A549 (cell line): ENCODE measurements around the gene CADM1. TPM values are rescaled to one million over a fixed set of nuclear protein-coding genes. Genes with fewer than 3 reads are reported as not detected.

Experiments used
- ATAC-seq, 2 experiments: fragments of 200-7000 bp in 1 of 2; fragments of >200 bp in 1 of 2; cut with Nextera tagmentation in 1 of 2; cut with Tn5 transposase in 1 of 2; 3 replicates each; pipeline versions ENCODE4 v1.8.0 to v1.9.1; 2018 to 2020; ENCODE audit warnings: mild to moderate bottlenecking in 1 of 2, moderate library complexity in 1 of 2
- CTCF ChIA-PET: fragments of 300-600 bp; sonication (Branson Sonifier 250); formaldehyde crosslinking; extraction: SDS; loops from one replicate; lab custom pipeline; 2021; ENCODE audit warnings: antibody characterized with exemption, inconsistent platforms; lab: Yijun Ruan, JAX
- POLR2A ChIA-PET: fragments of 350-600 bp; formaldehyde crosslinking; extraction: SDS; loops from one replicate; lab custom pipeline; 2021; ENCODE audit warnings: antibody characterized with exemption, inconsistent platforms; lab: Yijun Ruan, JAX
- DNase-seq, 2 experiments: peaks; one replicate each; pipeline versions ENCODE4 v3.0.0 to v3.0.0-alpha.2; 2011 to 2016; ENCODE audit warnings: low read depth in 1 of 2, low spot score in 1 of 2
- FAIRE-seq: peaks from 2 replicates; lab custom pipeline; 2011; peaks lifted over from hg19 to GRCh38; lab: Jason Lieb, UNC
- H3K27ac ChIP-seq, 2 experiments: fragments of >200 bp; sonication (Bioruptor Twin); formaldehyde crosslinking; 3 replicates each; pipeline ENCODE4 v1.5.1; 2016 to 2017
- H3K4me1 ChIP-seq: fragments of >200 bp; sonication (Bioruptor Twin); formaldehyde crosslinking; 3 replicates; pipeline ENCODE4 v1.6.1; 2016
- H3K4me2 ChIP-seq: fragments of >200 bp; sonication (Bioruptor Twin); formaldehyde crosslinking; 3 replicates; pipeline ENCODE4 v1.6.1; 2016
- H3K4me3 ChIP-seq: fragments of >200 bp; sonication (Bioruptor Twin); formaldehyde crosslinking; 3 replicates; pipeline ENCODE4 v1.5.1; 2016
- H3K9me3 ChIP-seq: fragments of >200 bp; sonication (Bioruptor Twin); formaldehyde crosslinking; 3 replicates; pipeline ENCODE4 v1.6.1; 2016
- CBX2 ChIP-seq: fragments of 200-600 bp; sonication (generic); IDR thresholded peaks from 2 replicates; pipeline ENCODE4 v1.6.1; 2016; ENCODE audit warnings: low read depth, mild to moderate bottlenecking, borderline replicate concordance
- EHF ChIP-seq: fragments of 250-450 bp; sonication (Bioruptor Pico); IDR thresholded peaks from 2 replicates; pipeline ENCODE4 v1.5.0; 2020; ENCODE audit warnings: mild to moderate bottlenecking
- EHMT2 ChIP-seq: fragments of 200-600 bp; sonication (generic); IDR thresholded peaks from 2 replicates; pipeline ENCODE4 v1.6.1; 2016; ENCODE audit warnings: antibody characterized with exemption, low read depth, mild to moderate bottlenecking, moderate library complexity
- EP300 ChIP-seq, 2 experiments: fragments of >200 bp; sonication (Bioruptor Twin); formaldehyde crosslinking; IDR thresholded peaks; 2 replicates in 1 of 2; 3 replicates in 1 of 2; pipeline ENCODE4 v1.6.1; 2016 to 2017
- FOSL2 ChIP-seq, 2 experiments: fragments of 450-650 bp in 1 of 2; fragments of >200 bp in 1 of 2; sonication (Bioruptor Twin) in 1 of 2; formaldehyde crosslinking; IDR thresholded peaks; 2 replicates each; pipeline versions ENCODE4 v1.5.0 to v1.6.1; 2016 to 2020; ENCODE audit warnings: mild to moderate bottlenecking in 1 of 2, moderate library complexity in 1 of 2
- GATA3 ChIP-seq: IDR thresholded peaks from 2 replicates; pipeline ENCODE4 v1.6.1; 2012; ENCODE audit warnings: borderline replicate concordance
- HES2 ChIP-seq: fragments of >200 bp; sonication (Bioruptor Twin); formaldehyde crosslinking; IDR thresholded peaks from 2 replicates; pipeline ENCODE4 v1.6.1; 2016
- JUN ChIP-seq, 2 experiments: fragments of >200 bp; sonication (Bioruptor Twin); formaldehyde crosslinking; IDR thresholded peaks; 2 replicates in 1 of 2; 3 replicates in 1 of 2; pipeline ENCODE4 v1.6.1; 2016 to 2017
- KDM1A ChIP-seq: fragments of 200-600 bp; sonication (generic); IDR thresholded peaks from 2 replicates; pipeline ENCODE4 v1.6.1; 2016; ENCODE audit warnings: low read depth, mild to moderate bottlenecking
- KDM5A ChIP-seq: fragments of 200-600 bp; sonication (generic); IDR thresholded peaks from 2 replicates; pipeline ENCODE4 v1.6.1; 2016; ENCODE audit warnings: antibody characterized with exemption, mild to moderate bottlenecking
- MAFK ChIP-seq: fragments of 450-650 bp; IDR thresholded peaks from 2 replicates; pipeline ENCODE4 v1.6.1; 2014; ENCODE audit not compliant: partially characterized antibody
- MAX ChIP-seq: IDR thresholded peaks from 2 replicates; pipeline ENCODE4 v1.6.1; 2012
- MAZ ChIP-seq: fragments of 150-350 bp; IDR thresholded peaks from 2 replicates; pipeline ENCODE4 v1.6.1; 2014; ENCODE audit warnings: antibody characterized with exemption, low read depth, low read length, borderline replicate concordance
- MYC ChIP-seq: IDR thresholded peaks from 2 replicates; pipeline ENCODE4 v1.6.1; 2012; ENCODE audit warnings: mild to moderate bottlenecking, inconsistent platforms, low read length, improper control_type of control experiment, borderline replicate concordance
- NFE2L2 ChIP-seq: fragments of 150-350 bp; conservative IDR thresholded peaks from 2 replicates; pipeline ENCODE4 v1.6.1; 2014; ENCODE audit warnings: low read length
- NPAS2 ChIP-seq: fragments of 250-450 bp; sonication (Bioruptor Pico); IDR thresholded peaks from 2 replicates; pipeline ENCODE4 v1.8.0; 2022; ENCODE audit warnings: mild to moderate bottlenecking, moderate library complexity, borderline replicate concordance
- NR3C1 ChIP-seq: fragments of >200 bp; sonication (Bioruptor Twin); formaldehyde crosslinking; IDR thresholded peaks from 3 replicates; pipeline ENCODE4 v1.6.1; 2017
- PHF8 ChIP-seq: fragments of 200-600 bp; sonication (generic); IDR thresholded peaks from 2 replicates; pipeline ENCODE4 v1.6.1; 2016; ENCODE audit warnings: low read depth, mild to moderate bottlenecking, antibody characterized with exemption, moderate library complexity, borderline replicate concordance
- POLR2A ChIP-seq: IDR thresholded peaks from 2 replicates; pipeline ENCODE4 v1.6.1; 2012; ENCODE audit warnings: mild to moderate bottlenecking, low read length
- RAD21 ChIP-seq, 2 experiments: fragments of >200 bp in 1 of 2; sonication (Bioruptor Twin) in 1 of 2; formaldehyde crosslinking in 1 of 2; IDR thresholded peaks in 1 of 2; conservative IDR thresholded peaks in 1 of 2; 2 replicates in 1 of 2; 3 replicates in 1 of 2; pipeline ENCODE4 v1.6.1; 2012 to 2018; ENCODE audit warnings: inconsistent platforms in 1 of 2
- RARB ChIP-seq: fragments of 250-450 bp; sonication (Bioruptor Pico); IDR thresholded peaks from 2 replicates; pipeline ENCODE4 v1.8.0; 2021; ENCODE audit warnings: mild to moderate bottlenecking, moderate library complexity
- RCOR1 ChIP-seq: fragments of 150-350 bp; IDR thresholded peaks from 2 replicates; pipeline ENCODE4 v1.6.1; 2014; ENCODE audit warnings: antibody characterized with exemption, low read length, low read depth
- RFX5 ChIP-seq: fragments of 450-650 bp; IDR thresholded peaks from 2 replicates; pipeline ENCODE4 v1.7.1; 2014; ENCODE audit warnings: antibody characterized with exemption, mild to moderate bottlenecking, moderate library complexity
- RNF2 ChIP-seq: fragments of 200-600 bp; sonication (generic); IDR thresholded peaks from 2 replicates; pipeline ENCODE4 v1.6.1; 2016; ENCODE audit warnings: low read depth, mild to moderate bottlenecking, antibody characterized with exemption, moderate library complexity, borderline replicate concordance
- SMC3 ChIP-seq: fragments of >200 bp; sonication (Bioruptor Twin); formaldehyde crosslinking; IDR thresholded peaks from 3 replicates; pipeline ENCODE4 v1.6.1; 2018; ENCODE audit warnings: inconsistent platforms
- TFCP2L1 ChIP-seq: fragments of 250-450 bp; sonication (Bioruptor Pico); IDR thresholded peaks from 2 replicates; pipeline ENCODE4 v1.5.0; 2021; ENCODE audit warnings: mild to moderate bottlenecking
- ZFP36 ChIP-seq: fragments of 450-650 bp; IDR thresholded peaks from 2 replicates; pipeline ENCODE4 v1.6.1; 2014; ENCODE audit warnings: borderline replicate concordance; ENCODE audit not compliant: partially characterized antibody
- ZNF302 ChIP-seq: fragments of 250-450 bp; sonication (Bioruptor Pico); IDR thresholded peaks from 2 replicates; pipeline ENCODE4 v1.9.0; 2021; ENCODE audit warnings: inconsistent platforms, mild to moderate bottlenecking, moderate library complexity
- WGBS: methylation state at CpG from one replicate; pipeline ENCODE4 v1.1.6; 2017; ENCODE audit errors: missing lambda C conversion rate; 5-methylcytosine and 5-hydroxymethylcytosine counted together
- polyA plus RNA-seq, 4 experiments: library from polyadenylated mRNA; depleted of rRNA in 3 of 4; stranded (reverse); fragments of >200 nt; fragmentation: RNase III in 1 of 4; extraction: RNeasy Plus Mini Kit Qiagen cat#74134 plus additional on column Dnase treatment in 1 of 4; gene quantifications; 2 replicates in 3 of 4; 3 replicates in 1 of 4; pipeline ENCODE4 v1.2.3, GENCODE V29; 2011 to 2017
- TF ChIP-seq, protein P1 (sequence below): fragments of 450-650 bp; IDR thresholded peaks from 2 replicates; pipeline ENCODE4 v1.6.1; 2014; ENCODE audit warnings: antibody characterized with exemption
- TF ChIP-seq, protein P2 (sequence below): fragments of 250-450 bp; sonication (Bioruptor Pico); IDR thresholded peaks from 2 replicates; pipeline ENCODE4 v1.5.0; 2020; ENCODE audit warnings: low read depth, mild to moderate bottlenecking, moderate library complexity
- TF ChIP-seq, protein P3 (sequence below): fragments of >200 bp; sonication (Bioruptor Twin); formaldehyde crosslinking; IDR thresholded peaks from 3 replicates; pipeline ENCODE4 v1.5.1; 2016

Gene CADM1
- polyA plus RNA-seq, 2 of the 4 experiments (the other 2 are of a cell fraction) = 33.4 to 36.7 TPM

- no peak for TF ChIP-seq PHF8
- TF ChIP-seq GATA3 = no peak
- no peak for TF ChIP-seq MAFK
- no peak for TF ChIP-seq NR3C1
- no peak for TF ChIP-seq CBX2
- no peak for TF ChIP-seq HES2
- TF ChIP-seq MAX = no peak
- TF ChIP-seq, protein P1, sequence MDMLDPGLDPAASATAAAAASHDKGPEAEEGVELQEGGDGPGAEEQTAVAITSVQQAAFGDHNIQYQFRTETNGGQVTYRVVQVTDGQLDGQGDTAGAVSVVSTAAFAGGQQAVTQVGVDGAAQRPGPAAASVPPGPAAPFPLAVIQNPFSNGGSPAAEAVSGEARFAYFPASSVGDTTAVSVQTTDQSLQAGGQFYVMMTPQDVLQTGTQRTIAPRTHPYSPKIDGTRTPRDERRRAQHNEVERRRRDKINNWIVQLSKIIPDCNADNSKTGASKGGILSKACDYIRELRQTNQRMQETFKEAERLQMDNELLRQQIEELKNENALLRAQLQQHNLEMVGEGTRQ = no peak
- no peak for TF ChIP-seq POLR2A
- TF ChIP-seq MYC = no peak
- TF ChIP-seq RCOR1 = no peak
- TF ChIP-seq EHMT2 = no peak
- TF ChIP-seq RARB (CRISPR knock-in tag) = no peak
- TF ChIP-seq, all 56 proteins: peak for 0
- no peak overlapping the region; a peak in 1 of 6 replicates for H3K27ac ChIP-seq
- no peak overlapping the region for H3K4me2 ChIP-seq
- DNase-seq (no peak), ATAC-seq (no peak), FAIRE-seq (no peak)
- no peak overlapping the region for H3K4me3 ChIP-seq
- POLR2A ChIA-PET = no interaction called here
- 98% methylated on average over 4 of the region's 4 CpGs for WGBS
- peaks cover 14% of the 10 kb centered on the region; the same call in 2 of the 3 replicates for H3K4me1 ChIP-seq
- no peaks in the 10 kb centered on the region for H3K9me3 ChIP-seq
- CTCF ChIA-PET = no interaction called here
Observed at GRCh38 chr11:115365907-115366306, 138.3 kb downstream of the CADM1 start.

DNA sequence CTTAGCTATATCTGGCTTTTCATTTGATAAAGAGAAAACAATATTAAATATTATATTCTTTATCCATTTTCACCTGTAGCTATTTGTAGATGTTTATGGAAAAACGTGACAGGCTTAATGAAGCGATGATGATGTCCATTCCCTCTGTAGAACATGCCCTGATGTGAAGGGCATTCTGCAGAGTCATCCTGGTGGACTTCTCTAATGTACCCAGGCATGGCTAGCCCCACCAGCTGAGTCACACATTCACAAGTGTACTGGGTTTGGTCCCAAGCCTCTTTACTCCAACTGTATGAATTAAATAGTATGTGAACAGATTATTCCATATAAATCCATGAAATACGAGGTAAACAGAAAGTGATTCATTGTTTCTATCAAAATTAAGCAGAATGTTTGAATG lies 139.3 kb downstream of the CADM1 start:
- CTCF ChIA-PET = no interaction called here

GRCh38 chr11:115363921-115364320 lies 140.3 kb downstream of the CADM1 start:
- Histone ChIP-seq H3K9me3 (no peaks in the 10 kb centered on the region), H3K27ac (no peak overlapping the region), H3K4me1 (peaks cover 14% of the 10 kb centered on the region; the same call in 2 of the 3 replicates), H3K4me2 (no peak overlapping the region), H3K4me3 (no peak overlapping the region)
- POLR2A ChIA-PET = no interaction called here
- CTCF ChIA-PET = no interaction called here
- no peak for ATAC-seq
- FAIRE-seq = no peak
- DNase-seq = no peak
- 97% methylated on average over 3 of the region's 3 CpGs for WGBS
- TF ChIP-seq EHF (CRISPR knock-in tag) (no peak), JUN (IDR thresholded peaks at IDR 0.05) (no peak), SMC3 (no peak), EHMT2 (no peak), NFE2L2 (no peak), RARB (CRISPR knock-in tag) (no peak)
- TF ChIP-seq, protein P2, sequence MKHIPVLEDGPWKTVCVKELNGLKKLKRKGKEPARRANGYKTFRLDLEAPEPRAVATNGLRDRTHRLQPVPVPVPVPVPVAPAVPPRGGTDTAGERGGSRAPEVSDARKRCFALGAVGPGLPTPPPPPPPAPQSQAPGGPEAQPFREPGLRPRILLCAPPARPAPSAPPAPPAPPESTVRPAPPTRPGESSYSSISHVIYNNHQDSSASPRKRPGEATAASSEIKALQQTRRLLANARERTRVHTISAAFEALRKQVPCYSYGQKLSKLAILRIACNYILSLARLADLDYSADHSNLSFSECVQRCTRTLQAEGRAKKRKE (CRISPR knock-in tag) = no peak

More for the DNA sequence above, 139.3 kb downstream of the CADM1 start:
- TF ChIP-seq ZNF302 (CRISPR knock-in tag) (no peak), NR3C1 (no peak), TFCP2L1 (CRISPR knock-in tag) (no peak), ZFP36 (no peak), KDM5A (no peak), SMC3 (no peak), KDM1A (no peak), MAFK (peak; percentile 29), RAD21 (conservative IDR thresholded peaks at IDR 0.05 in 1 of 2, IDR thresholded peaks at IDR 0.05 in 1 of 2) (no peak), NPAS2 (CRISPR knock-in tag) (no peak), RFX5 (no peak), RARB (CRISPR knock-in tag) (no peak), NFE2L2 (0 out of 2 replicates have a peak, but pooled peaks have one; percentile 8), FOSL2 (IDR thresholded peaks at IDR 0.05) (no peak), FOSL2 (CRISPR knock-in tag; IDR thresholded peaks at IDR 0.05) (peak; percentile 30; the same call in 1 of the 2 replicates), EHMT2 (no peak), RNF2 (no peak), MAZ (no peak), EP300 (IDR thresholded peaks at IDR 0.05) (no peak)
- TF ChIP-seq, protein P3, sequence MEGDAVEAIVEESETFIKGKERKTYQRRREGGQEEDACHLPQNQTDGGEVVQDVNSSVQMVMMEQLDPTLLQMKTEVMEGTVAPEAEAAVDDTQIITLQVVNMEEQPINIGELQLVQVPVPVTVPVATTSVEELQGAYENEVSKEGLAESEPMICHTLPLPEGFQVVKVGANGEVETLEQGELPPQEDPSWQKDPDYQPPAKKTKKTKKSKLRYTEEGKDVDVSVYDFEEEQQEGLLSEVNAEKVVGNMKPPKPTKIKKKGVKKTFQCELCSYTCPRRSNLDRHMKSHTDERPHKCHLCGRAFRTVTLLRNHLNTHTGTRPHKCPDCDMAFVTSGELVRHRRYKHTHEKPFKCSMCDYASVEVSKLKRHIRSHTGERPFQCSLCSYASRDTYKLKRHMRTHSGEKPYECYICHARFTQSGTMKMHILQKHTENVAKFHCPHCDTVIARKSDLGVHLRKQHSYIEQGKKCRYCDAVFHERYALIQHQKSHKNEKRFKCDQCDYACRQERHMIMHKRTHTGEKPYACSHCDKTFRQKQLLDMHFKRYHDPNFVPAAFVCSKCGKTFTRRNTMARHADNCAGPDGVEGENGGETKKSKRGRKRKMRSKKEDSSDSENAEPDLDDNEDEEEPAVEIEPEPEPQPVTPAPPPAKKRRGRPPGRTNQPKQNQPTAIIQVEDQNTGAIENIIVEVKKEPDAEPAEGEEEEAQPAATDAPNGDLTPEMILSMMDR = no peak
- FAIRE-seq (no peak), DNase-seq (peak in 1 of 2 experiments; percentile 23), ATAC-seq (peak in 1 of 2 experiments; percentile 53; a peak in 1 of 6 replicates)
- Histone ChIP-seq H3K4me2 (peak overlapping the region; percentile 34), H3K9me3 (no peaks in the 10 kb centered on the region), H3K4me3 (no peak overlapping the region), H3K27ac (peak overlapping the region; percentile 35 to 65; a peak in 4 of 6 replicates), H3K4me1 (peaks cover 14% of the 10 kb centered on the region; the same call in 2 of the 3 replicates)
- 56% methylated on average over 3 of the region's 3 CpGs for WGBS
- POLR2A ChIA-PET = no interaction called here
